ENCODE data around the gene NAV3.

Gene NAV3

GRCh38 chr12:78009031-78009430, 178.3 kb downstream of the NAV3 start:
- Histone ChIP-seq H3K23ac (ENCODE audit: low read length in 2 of 2) (no peak overlapping the region), H4K91ac (ENCODE audit: low read length) (no peak overlapping the region), H2AFZ (ENCODE audit: low read depth, low read length) (no peak overlapping the region), H2BK12ac (ENCODE audit: low read length in 2 of 2) (no peak overlapping the region), H2AK5ac (ENCODE audit: low read length, severe bottlenecking) (no peak overlapping the region), H3K9ac (ENCODE audit: low read length) (no peak overlapping the region), H2BK15ac (ENCODE audit: low read depth, poor library complexity, severe bottlenecking) (no peak overlapping the region), H3K36me3 (ENCODE audit: control insufficient read depth in 1 of 2, insufficient read depth in 2 of 2, low read depth in 1 of 2, low read length in 2 of 2) (peaks cover 8 to 61% of the 10 kb centered on the region in 2 experiments), H2BK120ac (ENCODE audit: low read depth, low read length) (no peak overlapping the region), H4K8ac (ENCODE audit: low read length) (no peak overlapping the region), H3K18ac (ENCODE audit: low read depth in 1 of 2, low read length in 2 of 2) (no peak overlapping the region), H3K4me1 (ENCODE audit: control insufficient read depth, insufficient read depth, low read depth, low read length) (no peaks in the 10 kb centered on the region), H3K14ac (ENCODE audit: low read length in 2 of 2) (no peak overlapping the region), H3K4me3 (ENCODE audit: insufficient read depth in 1 of 2, low read depth in 1 of 2, low read length in 2 of 2) (no peak overlapping the region), H3K27me3 (ENCODE audit: control insufficient read depth in 1 of 2, insufficient read depth in 1 of 2, low read length in 2 of 2) (no peaks in the 10 kb centered on the region), H2BK5ac (ENCODE audit: low read depth, low read length, poor library complexity, severe bottlenecking) (no peak overlapping the region), H3K27ac (ENCODE audit: low read length, poor library complexity, severe bottlenecking) (no peak overlapping the region), H3K79me1 (replicated peaks; ENCODE audit: low read length, poor library complexity, severe bottlenecking) (peaks cover 14% of the 10 kb centered on the region), H3K4ac (ENCODE audit: low read depth in 1 of 2, low read length in 2 of 2) (no peak overlapping the region), H3K9me3 (ENCODE audit: control insufficient read depth, low read length) (no peaks in the 10 kb centered on the region), H3K4me2 (ENCODE audit: low read length, poor library complexity, severe bottlenecking) (no peak overlapping the region)
- DNase-seq, result no peak
- WGBS, result 92% methylated on average over 3 of the region's 3 CpGs

- Histone ChIP-seq H3K27ac (ENCODE audit: low read length, poor library complexity, severe bottlenecking) (no peak overlapping the region), H2BK120ac (ENCODE audit: low read depth, low read length) (no peak overlapping the region), H3K14ac (ENCODE audit: low read length in 2 of 2) (no peak overlapping the region), H2AK5ac (ENCODE audit: low read length, severe bottlenecking) (no peak overlapping the region), H3K4ac (ENCODE audit: low read depth in 1 of 2, low read length in 2 of 2) (no peak overlapping the region), H2BK12ac (ENCODE audit: low read length in 2 of 2) (no peak overlapping the region), H3K4me3 (ENCODE audit: insufficient read depth in 1 of 2, low read depth in 1 of 2, low read length in 2 of 2) (no peak overlapping the region), H3K79me1 (replicated peaks; ENCODE audit: low read length, poor library complexity, severe bottlenecking) (peaks cover 7% of the 10 kb centered on the region), H2BK5ac (ENCODE audit: low read depth, low read length, poor library complexity, severe bottlenecking) (no peak overlapping the region), H4K8ac (ENCODE audit: low read length) (no peak overlapping the region), H3K4me2 (ENCODE audit: low read length, poor library complexity, severe bottlenecking) (no peak overlapping the region), H3K36me3 (ENCODE audit: control insufficient read depth in 1 of 2, insufficient read depth in 2 of 2, low read depth in 1 of 2, low read length in 2 of 2) (peaks cover 0 to 43% of the 10 kb centered on the region in 2 experiments), H3K18ac (ENCODE audit: low read depth in 1 of 2, low read length in 2 of 2) (no peak overlapping the region), H2BK15ac (ENCODE audit: low read depth, poor library complexity, severe bottlenecking) (no peak overlapping the region), H2AFZ (ENCODE audit: low read depth, low read length) (no peak overlapping the region), H3K23ac (ENCODE audit: low read length in 2 of 2) (no peak overlapping the region), H3K9ac (ENCODE audit: low read length) (no peak overlapping the region), H4K91ac (ENCODE audit: low read length) (no peak overlapping the region), H3K9me3 (ENCODE audit: control insufficient read depth, low read length) (no peaks in the 10 kb centered on the region), H3K4me1 (ENCODE audit: control insufficient read depth, insufficient read depth, low read depth, low read length) (no peaks in the 10 kb centered on the region), H3K27me3 (ENCODE audit: control insufficient read depth in 1 of 2, insufficient read depth in 1 of 2, low read length in 2 of 2) (no peaks in the 10 kb centered on the region)
- peak; percentile 29 for DNase-seq
- 87% methylated on average over 3 of the region's 4 CpGs for WGBS
Observed at GRCh38 chr12:78018171-78018910, 187.6 kb downstream of the NAV3 start.

- H4K8ac ChIP-seq (ENCODE audit: low read length), result no peak overlapping the region
- no peak overlapping the region for H4K91ac ChIP-seq (ENCODE audit: low read length)
- H3K79me1 ChIP-seq (replicated peaks; ENCODE audit: low read length, poor library complexity, severe bottlenecking), result peaks cover 7% of the 10 kb centered on the region
- H3K27ac ChIP-seq (ENCODE audit: low read length, poor library complexity, severe bottlenecking), result no peak overlapping the region
- WGBS, result no CpG with 5 or more reads among the region's 3 CpGs
- H2AFZ ChIP-seq (ENCODE audit: low read depth, low read length), result no peak overlapping the region
- H2BK12ac ChIP-seq (ENCODE audit: low read length in 2 of 2), result no peak overlapping the region
- no peak overlapping the region for H3K18ac ChIP-seq (ENCODE audit: low read depth in 1 of 2, low read length in 2 of 2)
- H3K36me3 ChIP-seq (ENCODE audit: control insufficient read depth in 1 of 2, insufficient read depth in 2 of 2, low read depth in 1 of 2, low read length in 2 of 2), result peaks cover 0 to 47% of the 10 kb centered on the region in 2 experiments
- no peak overlapping the region for H3K9ac ChIP-seq (ENCODE audit: low read length)
- H3K4me3 ChIP-seq (ENCODE audit: insufficient read depth in 1 of 2, low read depth in 1 of 2, low read length in 2 of 2), result no peak overlapping the region
- no peaks in the 10 kb centered on the region for H3K4me1 ChIP-seq (ENCODE audit: control insufficient read depth, insufficient read depth, low read depth, low read length)
- H3K9me3 ChIP-seq (ENCODE audit: control insufficient read depth, low read length), result no peaks in the 10 kb centered on the region
- H2BK15ac ChIP-seq (ENCODE audit: low read depth, poor library complexity, severe bottlenecking), result no peak overlapping the region
- no peak overlapping the region for H2BK120ac ChIP-seq (ENCODE audit: low read depth, low read length)
- H2BK5ac ChIP-seq (ENCODE audit: low read depth, low read length, poor library complexity, severe bottlenecking), result no peak overlapping the region
- no peak overlapping the region for H3K14ac ChIP-seq (ENCODE audit: low read length in 2 of 2)
- no peak overlapping the region for H3K4me2 ChIP-seq (ENCODE audit: low read length, poor library complexity, severe bottlenecking)
- no peaks in the 10 kb centered on the region for H3K27me3 ChIP-seq (ENCODE audit: control insufficient read depth in 1 of 2, insufficient read depth in 1 of 2, low read length in 2 of 2)
- H3K4ac ChIP-seq (ENCODE audit: low read depth in 1 of 2, low read length in 2 of 2), result no peak overlapping the region
- no peak overlapping the region for H2AK5ac ChIP-seq (ENCODE audit: low read length, severe bottlenecking)
- no peak overlapping the region for H3K23ac ChIP-seq (ENCODE audit: low read length in 2 of 2)
- DNase-seq, result peak; percentile 14
Observed at GRCh38 chr12:78018939-78019338, 188.2 kb downstream of the NAV3 start.

GRCh38 chr12:78028426-78028825, 197.7 kb downstream of the NAV3 start:
- Histone ChIP-seq H3K4me1 (ENCODE audit: control insufficient read depth, insufficient read depth, low read depth, low read length) (no peaks in the 10 kb centered on the region), H3K27ac (ENCODE audit: low read length, poor library complexity, severe bottlenecking) (no peak overlapping the region), H3K9me3 (ENCODE audit: control insufficient read depth, low read length) (no peaks in the 10 kb centered on the region), H3K4ac (ENCODE audit: low read depth in 1 of 2, low read length in 2 of 2) (no peak overlapping the region), H2AK5ac (ENCODE audit: low read length, severe bottlenecking) (no peak overlapping the region), H3K18ac (ENCODE audit: low read depth in 1 of 2, low read length in 2 of 2) (no peak overlapping the region), H3K4me2 (ENCODE audit: low read length, poor library complexity, severe bottlenecking) (no peak overlapping the region), H4K91ac (ENCODE audit: low read length) (no peak overlapping the region), H2BK15ac (ENCODE audit: low read depth, poor library complexity, severe bottlenecking) (no peak overlapping the region), H3K27me3 (ENCODE audit: control insufficient read depth in 1 of 2, insufficient read depth in 1 of 2, low read length in 2 of 2) (no peaks in the 10 kb centered on the region), H3K14ac (ENCODE audit: low read length in 2 of 2) (no peak overlapping the region), H3K4me3 (ENCODE audit: insufficient read depth in 1 of 2, low read depth in 1 of 2, low read length in 2 of 2) (no peak overlapping the region), H4K8ac (ENCODE audit: low read length) (no peak overlapping the region), H2AFZ (ENCODE audit: low read depth, low read length) (no peak overlapping the region), H3K9ac (ENCODE audit: low read length) (no peak overlapping the region), H3K79me1 (replicated peaks; ENCODE audit: low read length, poor library complexity, severe bottlenecking) (peaks cover 11% of the 10 kb centered on the region), H3K23ac (ENCODE audit: low read length in 2 of 2) (no peak overlapping the region), H3K36me3 (ENCODE audit: control insufficient read depth in 1 of 2, insufficient read depth in 2 of 2, low read depth in 1 of 2, low read length in 2 of 2) (peaks cover 0 to 78% of the 10 kb centered on the region in 2 experiments), H2BK5ac (ENCODE audit: low read depth, low read length, poor library complexity, severe bottlenecking) (no peak overlapping the region), H2BK120ac (ENCODE audit: low read depth, low read length) (no peak overlapping the region), H2BK12ac (ENCODE audit: low read length in 2 of 2) (no peak overlapping the region)
- DNase-seq, result no peak
- no CpG with 5 or more reads among the region's 1 CpG for WGBS

Data from mesenchymal stem cell (in vitro differentiated cells and primary cell).